ENCODE results near the gene BUD31.
"Not testable (repeated sequence)": the region's sequence is repeated elsewhere in the genome, so short reads cannot be mapped to it uniquely, and the experiment has no call there.

The BUD31 gene

GRCh38 chr7:99397297-99397983 is 11.3 kb upstream of the BUD31 start:
- DNase-seq (ENCODE audit: low spot score) (no peak), FAIRE-seq (no peak)

- no peak for DNase-seq (ENCODE audit: low spot score)
- no peak for FAIRE-seq
Measured at GRCh38 chr7:99398891-99399445, 9.8 kb upstream of the BUD31 start.

DNA sequence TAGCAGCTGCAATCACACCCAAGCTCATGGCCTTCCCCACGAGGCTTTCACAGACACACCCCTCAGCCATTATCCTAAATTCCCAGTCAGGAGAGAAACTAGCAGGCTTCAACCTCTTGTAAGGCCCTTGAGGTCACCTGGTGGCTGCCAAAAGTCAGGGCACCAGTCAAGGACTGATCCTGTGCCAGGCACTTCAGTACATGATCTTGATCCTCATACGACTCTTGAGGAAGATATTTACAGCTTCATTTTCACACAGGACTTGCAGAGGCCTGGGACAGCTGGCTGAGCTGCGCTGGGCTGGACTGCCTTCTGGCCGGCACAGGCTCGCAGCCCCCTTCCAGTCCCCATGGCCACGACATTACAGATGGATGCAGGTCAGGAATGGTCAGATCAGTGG is 9.2 kb upstream of the BUD31 start:
- DNase-seq (ENCODE audit: low spot score) (no peak), FAIRE-seq (no peak)

- DNase-seq (ENCODE audit: low spot score), result no peak
- FAIRE-seq, result no peak
Measured at GRCh38 chr7:99402854-99403253, 5.9 kb upstream of the BUD31 start.

- FAIRE-seq, result no peak
- DNase-seq (ENCODE audit: low spot score), result no peak
Measured at GRCh38 chr7:99403764-99404163, 5.0 kb upstream of the BUD31 start.

GRCh38 chr7:99404235-99404976 is 4.4 kb upstream of the BUD31 start:
- FAIRE-seq, result no peak

DNA sequence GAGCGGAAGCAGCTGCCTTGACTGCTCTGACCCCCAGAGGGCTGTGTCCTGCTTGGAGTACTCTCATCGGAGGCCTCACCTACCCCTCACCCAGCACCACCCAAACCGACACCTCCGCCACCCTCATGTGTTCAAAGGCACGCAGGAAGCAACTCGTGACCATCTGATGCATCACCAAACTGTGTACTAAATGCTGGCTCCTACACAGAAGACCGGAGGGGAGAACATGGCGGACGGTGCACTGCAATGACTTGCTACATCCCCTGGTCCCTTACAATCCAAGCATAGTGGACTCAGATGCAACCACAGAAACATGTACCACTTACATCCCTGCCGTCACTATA is 3.8 kb upstream of the BUD31 start:
- FAIRE-seq, result no peak

More at GRCh38 chr7:99404235-99404976, 4.4 kb upstream of the BUD31 start:
- DNase-seq (ENCODE audit: low spot score), result peak; percentile 36

DNA sequence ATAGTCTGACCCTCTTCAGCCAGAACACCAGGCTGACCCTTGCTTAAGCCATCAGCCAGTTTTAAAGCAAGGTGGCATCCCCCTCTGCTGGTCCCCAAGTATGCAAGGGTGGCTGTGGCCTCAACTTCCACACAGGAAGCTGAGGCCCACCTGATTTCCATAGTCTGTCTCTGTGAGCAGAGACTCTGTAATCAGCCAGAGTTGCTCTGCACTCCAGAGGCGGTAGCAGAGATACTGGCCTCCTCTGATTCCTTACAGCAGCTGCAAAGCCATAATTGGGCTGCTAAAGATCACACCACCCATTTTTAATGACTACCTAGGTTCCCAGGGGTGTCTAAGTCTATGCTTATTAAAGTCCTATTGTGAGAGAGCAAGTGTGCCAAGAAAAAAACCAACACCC is 2.2 kb upstream of the BUD31 start:
- FAIRE-seq (no peak), DNase-seq (ENCODE audit: low spot score) (no peak)

More for the DNA sequence above, 3.8 kb upstream of the BUD31 start:
- DNase-seq (ENCODE audit: low spot score), result no peak

- DNase-seq (ENCODE audit: low spot score) (peak; percentile 57), FAIRE-seq (no peak)
Measured at GRCh38 chr7:99407872-99408378, 844 bp upstream of the BUD31 start.

DNA sequence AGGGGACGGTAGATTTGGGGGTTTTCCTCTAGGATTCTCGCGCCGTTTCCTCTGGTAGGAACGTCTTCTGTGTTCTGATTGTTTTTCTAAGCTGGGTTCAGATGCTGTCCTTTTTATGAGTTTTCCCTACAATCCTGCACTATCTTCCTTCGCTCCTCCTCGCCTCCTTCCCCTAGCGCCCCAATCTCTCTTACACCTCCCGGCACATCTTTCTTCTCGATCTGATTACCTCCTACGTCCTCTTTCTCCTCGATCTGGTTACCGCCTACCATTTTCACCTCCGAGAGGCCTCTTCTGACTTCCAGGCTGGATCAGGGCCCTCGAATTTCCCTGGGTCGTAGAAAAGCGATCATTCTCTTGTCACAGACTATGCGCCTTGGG is 413 bp downstream of the BUD31 start:
- no peak for FAIRE-seq
- DNase-seq (ENCODE audit: low spot score), result no peak

- no peak for FAIRE-seq
Measured at GRCh38 chr7:99409806-99410205, 1.0 kb downstream of the BUD31 start.

GRCh38 chr7:99410635-99411034 is 1.9 kb downstream of the BUD31 start:
- DNase-seq (ENCODE audit: low spot score) (no peak), FAIRE-seq (no peak)

More at GRCh38 chr7:99409806-99410205, 1.0 kb downstream of the BUD31 start:
- DNase-seq (ENCODE audit: low spot score), result no peak

- not testable (repeated sequence) for FAIRE-seq
- peak; percentile 47 for DNase-seq (ENCODE audit: low spot score)
Measured at GRCh38 chr7:99415513-99416127, 6.9 kb downstream of the BUD31 start.

- FAIRE-seq, result no peak
- DNase-seq (ENCODE audit: low spot score), result no peak
Measured at GRCh38 chr7:99418260-99418659, 9.5 kb downstream of the BUD31 start.

DNA sequence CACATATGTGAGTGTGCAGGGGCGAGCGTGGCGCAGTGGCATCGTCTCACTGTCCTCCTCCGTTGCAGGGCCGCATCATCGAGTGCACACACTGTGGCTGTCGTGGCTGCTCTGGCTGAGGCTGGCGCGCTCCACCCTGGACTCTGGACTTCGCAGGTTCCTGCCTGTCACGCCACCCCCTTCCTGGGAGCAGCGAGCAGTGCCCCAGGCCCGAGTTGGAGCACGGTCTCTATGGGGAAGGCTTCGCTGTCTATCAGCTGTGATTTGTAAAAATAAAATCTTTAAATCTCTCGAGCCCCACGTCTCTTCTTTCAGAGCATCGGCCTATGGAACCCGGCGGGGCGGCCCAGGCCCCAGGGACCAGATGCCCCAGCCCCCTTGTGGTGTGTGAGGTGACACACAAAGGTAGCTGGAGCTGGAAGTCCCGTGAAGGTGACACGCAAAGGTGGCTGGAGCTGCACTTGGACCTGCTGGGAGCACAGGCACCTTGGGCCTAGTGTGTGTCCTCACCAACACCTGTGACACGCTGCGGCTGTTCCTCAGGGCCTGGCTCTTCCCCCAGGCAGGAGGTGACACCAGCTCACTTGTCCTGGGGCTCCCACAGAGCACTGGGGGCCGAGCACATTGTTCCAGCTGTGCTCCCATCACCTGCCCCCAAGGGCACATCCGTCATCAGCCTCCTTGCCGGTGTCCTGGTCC is 10.7 kb downstream of the BUD31 start:
- DNase-seq (ENCODE audit: low spot score), result no peak
- FAIRE-seq, result no peak

- DNase-seq (ENCODE audit: low spot score) (no peak), FAIRE-seq (no peak)
Measured at GRCh38 chr7:99420213-99420612, 11.4 kb downstream of the BUD31 start.

DNA sequence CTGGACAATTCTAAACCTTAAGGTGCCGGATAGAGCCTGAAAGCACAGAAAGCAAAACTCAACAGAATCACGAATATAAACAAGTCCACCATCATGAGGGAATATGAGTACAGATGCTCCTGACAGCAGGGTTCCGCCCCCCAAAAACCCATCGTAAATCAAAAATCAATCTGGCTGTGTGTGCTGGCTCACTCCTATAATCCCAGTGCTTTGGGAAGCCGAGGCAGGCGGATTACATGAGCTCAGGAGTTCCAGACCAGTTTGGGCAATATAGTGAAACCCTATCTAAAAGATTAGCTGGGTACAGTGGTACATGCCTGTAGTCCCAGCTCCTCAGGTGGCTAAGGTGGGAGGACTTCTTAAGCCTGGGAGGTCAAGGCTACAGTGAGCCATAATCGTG is 12.2 kb downstream of the BUD31 start:
- no peak for FAIRE-seq
- DNase-seq (ENCODE audit: low spot score), result no peak

DNA sequence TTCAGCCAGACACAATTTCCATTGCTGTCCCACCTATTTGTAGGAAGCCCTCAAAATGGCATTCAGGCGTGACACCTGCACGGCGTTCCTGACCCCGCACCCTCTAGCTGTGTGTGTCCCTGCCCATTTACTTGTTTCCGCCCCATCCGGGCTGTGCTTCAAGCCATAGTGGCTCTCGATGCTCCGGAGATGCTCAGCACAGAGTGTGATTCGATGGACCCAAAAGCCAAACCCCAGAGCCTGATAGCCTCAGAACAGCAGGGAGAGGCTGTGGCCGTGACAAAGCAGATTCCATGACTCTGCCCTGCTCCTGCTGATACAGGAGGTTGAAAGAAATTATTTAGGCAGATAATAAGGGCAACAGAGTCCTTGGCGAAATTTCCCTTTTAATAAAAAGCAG is 13.4 kb downstream of the BUD31 start:
- DNase-seq (ENCODE audit: low spot score), result no peak
- no peak for FAIRE-seq

DNA sequence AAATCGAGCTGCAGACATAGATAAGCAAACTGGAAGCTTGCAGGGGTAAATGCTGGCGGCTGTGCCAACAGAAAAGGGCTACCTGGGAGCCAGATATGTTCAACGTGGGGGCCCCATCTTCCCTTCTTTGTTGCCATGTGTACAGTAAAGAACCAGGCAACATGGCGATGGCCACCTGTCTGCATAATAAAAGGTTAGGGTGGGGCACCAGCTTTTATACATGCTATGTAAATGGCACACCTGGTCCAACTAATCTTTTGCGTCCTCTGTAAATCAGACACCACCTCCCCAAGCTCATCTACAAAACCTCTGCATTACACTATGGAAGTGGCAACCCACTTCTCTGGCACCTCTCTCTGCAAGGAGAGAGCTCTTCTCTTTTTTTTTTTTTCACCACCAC is 13.9 kb downstream of the BUD31 start:
- no peak for FAIRE-seq
- no peak for DNase-seq (ENCODE audit: low spot score)

GRCh38 chr7:99424932-99425730 is 16.4 kb downstream of the BUD31 start:
- FAIRE-seq, result no peak
- no peak for DNase-seq (ENCODE audit: low spot score)
